Globus pallidus (tissue), 1 donor: Measurements from ENCODE around the gene NFIA.

Source experiments
- DNase-seq: peaks from one replicate; pipeline ENCODE4 v3.0.0-alpha.2; 2015; ENCODE audit warnings: low spot score

NFIA gene

DNA sequence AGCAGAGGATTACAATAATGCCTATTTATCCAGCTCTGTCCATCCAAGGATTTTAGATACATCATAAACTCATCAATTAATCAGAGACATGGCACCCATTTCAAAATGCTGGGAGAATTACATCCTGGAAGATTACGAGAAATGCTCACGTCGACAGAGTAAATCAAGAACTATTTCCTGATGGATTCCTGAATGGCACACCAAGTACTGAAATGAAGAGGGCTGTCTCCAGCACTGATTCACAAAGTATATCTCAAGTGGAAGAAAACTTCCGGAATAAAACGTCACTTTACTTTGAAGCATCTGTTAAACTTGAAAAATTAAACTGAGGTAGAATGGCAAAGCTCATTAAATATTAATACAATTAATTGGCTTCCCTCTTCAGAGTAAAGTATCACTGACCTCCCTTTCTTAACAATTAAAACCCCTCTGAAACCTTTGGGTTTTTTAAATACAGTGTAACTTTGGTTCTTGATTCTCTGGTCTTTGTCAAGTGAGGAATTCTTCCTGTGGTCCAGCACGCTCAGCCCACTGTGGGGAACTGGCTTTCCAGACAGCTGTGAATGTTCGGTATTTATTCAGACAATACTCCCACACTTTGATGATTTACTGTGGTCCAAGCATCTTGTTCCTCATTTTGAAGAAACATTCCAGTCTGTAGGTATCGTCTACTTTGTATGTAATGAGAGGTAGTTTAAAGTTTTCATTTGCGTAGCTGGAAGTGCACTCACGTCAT is 288.0 kb downstream of the NFIA start:
- DNase-seq: no peak

DNA sequence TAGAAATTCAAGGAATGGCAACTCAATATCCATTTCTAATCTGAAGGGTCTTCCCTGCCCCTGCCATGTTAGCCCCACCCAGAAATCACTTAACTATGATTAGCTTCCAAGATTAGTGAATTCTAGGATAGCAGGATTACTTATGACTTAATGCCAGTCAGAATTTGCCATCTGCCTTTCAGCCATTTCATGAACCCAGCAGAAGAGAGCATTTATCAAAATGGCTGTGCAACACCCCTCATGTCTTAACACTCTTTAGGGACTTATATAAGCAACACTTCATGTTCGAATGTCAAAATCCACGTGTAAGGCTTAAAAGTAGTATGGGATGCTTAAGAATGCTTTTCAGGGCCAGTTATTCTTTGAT is 288.5 kb downstream of the NFIA start:
- DNase-seq: no peak

GRCh38 chr1:61372944-61373343 is 290.6 kb downstream of the NFIA start:
- no peak for DNase-seq

DNA sequence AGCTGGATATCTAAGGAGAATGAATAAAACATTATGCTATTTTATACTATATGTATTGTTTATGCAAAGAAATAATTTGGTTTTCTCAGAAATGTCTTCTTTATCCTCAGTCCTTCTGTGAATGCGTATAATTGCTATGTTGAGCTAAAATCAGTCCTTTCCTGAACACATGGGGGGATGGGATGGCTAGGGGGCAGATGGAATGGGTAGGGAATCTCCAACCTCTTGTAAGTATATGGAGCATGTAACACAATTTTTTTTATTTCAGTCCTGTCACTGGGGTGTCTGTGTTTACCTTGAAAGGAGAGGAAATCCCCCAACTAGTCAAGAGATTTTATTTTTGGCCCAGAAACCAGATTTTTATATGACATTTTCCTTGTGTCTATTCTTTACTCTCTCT is 291.8 kb downstream of the NFIA start:
- DNase-seq: no peak

DNA sequence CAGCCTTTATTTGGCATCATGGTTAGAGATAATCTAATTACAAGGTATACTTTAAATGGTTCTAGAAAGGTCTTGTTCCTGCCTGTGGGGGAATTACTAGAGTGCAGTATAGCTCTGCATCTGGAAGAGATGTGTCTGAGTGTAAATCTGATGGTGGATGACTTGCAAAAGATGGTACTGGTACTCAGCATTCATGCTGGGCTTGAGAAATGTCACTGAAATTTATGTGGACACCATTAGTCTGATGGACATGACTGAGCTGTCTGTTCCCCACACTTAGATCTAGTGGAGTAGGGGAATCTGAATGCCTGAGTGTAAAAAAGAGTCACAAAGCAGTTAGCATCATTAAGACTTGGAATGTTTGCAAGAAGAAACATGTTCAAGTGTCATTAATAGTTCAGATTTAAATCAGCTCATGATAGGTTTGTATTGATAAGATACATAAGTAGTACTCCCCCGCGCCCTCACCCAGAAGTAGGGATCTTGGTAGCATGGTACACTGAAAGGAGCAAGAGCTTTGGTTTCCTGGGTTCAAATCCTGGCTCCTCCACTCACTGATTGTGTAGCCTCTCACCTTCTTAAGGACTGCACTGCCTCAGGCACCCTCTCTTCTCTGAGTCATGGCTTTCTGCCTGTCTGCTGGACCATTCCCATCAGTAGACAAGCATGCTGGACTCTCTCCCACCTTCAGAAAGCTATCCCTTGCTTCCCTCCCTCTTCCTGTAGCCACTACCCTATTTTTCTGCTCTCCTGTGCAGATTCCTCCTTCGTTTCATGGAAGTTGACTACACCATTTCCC is 292.9 kb downstream of the NFIA start:
- no peak for DNase-seq

GRCh38 chr1:61376151-61376550 is 293.8 kb downstream of the NFIA start:
- DNase-seq: no peak

GRCh38 chr1:61377242-61377958 is 295.0 kb downstream of the NFIA start:
- DNase-seq: no peak

- no peak for DNase-seq
These were observed 296.3 kb downstream of the NFIA start for GRCh38 chr1:61378494-61379180.

GRCh38 chr1:61379693-61380092 is 297.3 kb downstream of the NFIA start:
- no peak for DNase-seq

- DNase-seq: no peak
These were observed 298.2 kb downstream of the NFIA start for GRCh38 chr1:61380561-61380960.

DNA sequence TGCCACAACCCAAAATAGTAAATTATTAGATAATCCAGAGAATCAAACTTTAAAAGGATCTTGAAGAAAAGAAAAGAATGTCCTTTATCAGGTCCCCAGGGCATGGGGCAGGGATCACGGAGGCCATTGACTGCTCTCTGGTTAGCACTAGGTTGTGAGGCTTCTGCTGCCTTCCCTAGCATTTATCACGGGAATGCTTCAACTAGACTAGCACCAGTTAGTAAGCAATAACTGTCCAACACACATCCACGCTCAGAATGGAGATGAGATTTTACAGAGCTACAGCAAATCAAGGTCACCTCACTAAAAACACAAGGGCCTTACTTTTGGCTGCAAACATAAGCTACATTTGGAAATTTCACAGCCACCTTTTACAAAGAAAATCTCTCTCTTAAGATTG is 304.0 kb downstream of the NFIA start:
- no peak for DNase-seq

DNA sequence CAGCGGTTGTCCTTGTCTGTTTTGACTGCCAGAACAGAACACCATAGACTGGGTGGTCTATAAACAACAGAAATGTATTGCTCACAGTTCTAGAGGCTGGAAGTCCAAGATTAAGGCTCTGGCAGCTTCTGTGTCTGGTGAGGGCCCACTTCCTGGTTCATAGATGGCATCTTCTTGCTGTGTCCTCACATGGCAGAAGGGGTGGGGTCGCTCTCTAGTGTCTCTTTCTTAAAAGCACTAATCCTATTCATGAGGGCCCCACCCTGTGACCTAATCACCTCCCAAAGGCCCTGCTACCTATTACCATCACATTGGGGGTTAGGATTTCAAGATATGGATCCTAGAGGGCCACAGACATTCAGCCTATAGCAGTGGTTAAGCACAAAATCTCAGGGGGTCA is 304.4 kb downstream of the NFIA start:
- no peak for DNase-seq

DNA sequence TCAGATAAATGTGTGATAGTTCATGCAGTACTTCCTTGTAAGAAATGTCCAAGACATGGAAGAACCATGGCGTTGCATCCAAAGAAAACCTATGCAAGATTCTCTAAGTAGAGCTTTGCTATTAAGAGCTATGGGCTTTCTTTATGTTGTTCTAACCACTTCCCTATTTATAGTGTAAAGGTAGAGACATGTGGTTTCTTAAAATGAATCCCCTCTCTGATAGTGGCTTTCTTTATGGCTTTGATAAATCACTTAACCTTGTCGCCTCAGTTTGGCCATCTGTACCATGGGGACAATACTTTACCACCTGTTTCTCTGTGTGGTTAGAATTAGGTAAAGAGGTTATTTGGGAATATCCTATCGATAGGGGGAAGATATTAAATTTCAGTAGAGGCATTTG is 305.5 kb downstream of the NFIA start:
- DNase-seq: no peak

DNA sequence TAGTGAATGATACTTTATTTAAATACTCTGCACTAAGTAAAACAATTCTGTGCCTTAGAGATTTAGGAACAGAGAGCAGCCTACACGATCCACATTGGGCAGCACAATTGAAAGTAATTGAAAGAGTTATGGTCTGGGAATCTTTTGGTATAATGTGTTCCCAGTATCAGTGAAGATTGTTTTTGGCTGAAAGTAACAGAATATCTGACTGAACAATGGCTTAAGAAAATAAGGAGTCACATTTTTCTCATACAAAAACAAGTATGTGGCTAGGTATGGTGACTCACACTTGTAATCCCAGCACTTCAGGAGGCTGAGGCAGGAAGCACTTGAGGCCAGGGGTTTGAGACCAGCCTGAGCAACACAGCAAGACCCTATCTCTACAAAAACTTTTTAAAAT is 306.2 kb downstream of the NFIA start:
- DNase-seq: no peak

GRCh38 chr1:61389194-61389925 is 307.0 kb downstream of the NFIA start:
- DNase-seq: no peak

DNA sequence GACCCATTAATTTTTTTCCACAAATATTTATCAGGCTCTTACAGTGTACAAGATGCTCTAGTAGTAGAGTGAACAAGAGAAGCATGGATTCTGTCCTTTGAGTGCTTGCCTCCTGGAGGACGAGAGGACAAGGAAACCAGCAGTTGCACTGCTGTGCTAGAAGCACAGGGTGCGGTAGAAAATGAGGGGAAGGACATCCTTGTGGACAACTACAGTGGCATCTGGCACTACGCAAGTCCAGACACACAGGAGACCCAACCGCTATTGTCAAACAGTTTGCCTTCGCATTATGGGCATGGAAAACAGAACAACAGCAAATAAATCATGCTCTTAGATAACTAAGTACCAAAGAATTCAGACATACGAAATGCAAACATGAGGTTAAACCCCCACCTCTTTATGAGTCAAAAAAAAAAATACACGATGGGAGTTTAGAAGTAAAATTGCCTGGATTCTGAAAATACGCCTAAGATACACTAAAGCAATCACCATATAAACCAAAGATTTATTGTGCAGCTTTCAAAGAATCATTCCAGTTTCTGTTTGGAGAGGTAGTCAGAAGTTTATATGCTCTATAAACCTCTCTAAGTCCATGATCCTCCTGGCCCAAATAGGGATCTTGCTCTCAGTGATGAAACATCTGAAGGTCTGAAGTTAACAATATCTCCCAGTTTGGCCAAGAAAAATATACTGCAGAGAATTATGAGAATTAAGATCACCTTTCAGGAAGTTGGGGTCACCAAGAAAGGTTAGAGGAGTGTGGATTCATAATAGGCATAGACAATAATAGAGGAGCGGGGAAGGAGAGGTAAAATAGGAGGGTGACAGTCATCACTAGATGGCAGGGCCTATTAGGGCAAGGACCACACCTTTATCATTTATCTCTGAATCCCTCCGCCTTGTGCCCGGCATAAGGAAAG is 307.8 kb downstream of the NFIA start:
- no peak for DNase-seq

DNA sequence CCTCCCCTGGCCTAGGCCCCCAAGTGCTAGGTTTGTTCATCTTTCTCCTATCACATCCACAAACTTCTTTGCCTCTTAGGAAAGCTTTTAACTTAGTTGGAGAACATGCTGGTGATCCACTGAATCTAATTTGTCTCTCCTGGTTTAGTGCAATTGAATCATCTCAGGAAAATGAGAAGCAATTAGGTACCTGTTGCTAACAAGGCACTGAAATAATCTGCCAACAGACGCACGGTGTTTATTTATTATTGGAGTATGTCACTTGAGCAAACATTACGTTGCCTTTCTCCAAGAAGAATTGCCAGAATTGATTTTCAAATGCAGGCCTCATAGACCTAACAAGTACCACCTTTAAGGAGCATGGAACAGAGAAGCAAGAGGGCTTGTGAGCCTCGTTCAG is 309.4 kb downstream of the NFIA start:
- no peak for DNase-seq

GRCh38 chr1:61392409-61393242 is 310.3 kb downstream of the NFIA start:
- no peak for DNase-seq

GRCh38 chr1:61393575-61393974 is 311.2 kb downstream of the NFIA start:
- no peak for DNase-seq
